HepG2 (cell line): ENCODE results near the gene KATNB1.

ENCODE experiments used
- IRF2 ChIP-seq: IDR thresholded peaks from 2 replicates; pipeline ENCODE4 v1.6.1; 2018; ENCODE audit warnings: missing genetic modification reagents, missing compliant biosample characterization
- KDM2A ChIP-seq: sonication (generic); formaldehyde crosslinking; IDR thresholded peaks from 2 replicates; pipeline ENCODE4 v1.4.0; 2020; ENCODE audit warnings: low read depth, missing genetic modification reagents, borderline replicate concordance
- MTA1 ChIP-seq: sonication (generic); formaldehyde crosslinking; IDR thresholded peaks from 2 replicates; pipeline ENCODE4 v1.4.0; 2020; ENCODE audit warnings: missing genetic modification reagents, mild to moderate bottlenecking, borderline replicate concordance
- POLR2AphosphoS5 ChIP-seq: IDR thresholded peaks from 2 replicates; pipeline ENCODE4 v1.6.1; 2012; ENCODE audit warnings: low read depth, low read length
- SP1 ChIP-seq, 2 experiments: fragments of 450-650 bp in 1 of 2; sonication (generic) in 1 of 2; formaldehyde crosslinking in 1 of 2; IDR thresholded peaks; 2 replicates each; pipeline versions ENCODE4 v1.4.0 to v1.6.1; 2016 to 2020; ENCODE audit warnings: missing genetic modification reagents in 1 of 2
- SP4 ChIP-seq: sonication (generic); formaldehyde crosslinking; IDR thresholded peaks from 2 replicates; pipeline ENCODE4 v1.8.1; 2023; ENCODE audit warnings: mild to moderate bottlenecking, missing genetic modification reagents

DNA sequence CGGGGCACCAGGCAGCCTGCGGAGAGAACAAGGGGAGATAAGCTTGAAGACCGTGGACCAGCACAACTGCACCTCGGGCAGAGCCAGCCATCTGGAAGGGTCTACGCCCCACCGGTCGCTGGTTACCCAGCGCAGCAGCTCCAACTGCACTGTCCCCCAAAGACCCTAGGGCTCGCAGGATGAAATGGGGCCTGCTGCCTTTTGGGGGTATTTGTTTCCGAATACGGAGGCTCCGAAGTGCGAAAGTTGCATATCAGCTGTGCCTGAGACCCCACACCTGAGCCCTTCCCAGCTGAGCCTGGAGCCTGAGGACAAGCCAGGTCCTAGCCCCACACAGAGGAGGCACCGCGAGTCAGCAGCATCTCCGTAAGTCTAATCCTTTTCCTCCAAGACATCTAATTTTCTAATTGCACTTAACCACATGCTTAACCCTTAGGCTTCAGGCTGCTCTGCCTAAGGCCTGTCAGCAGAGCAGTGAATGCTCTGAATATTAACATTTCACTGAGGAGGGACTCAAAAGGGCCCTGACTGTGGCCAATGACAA, 62.8 kb downstream of the KATNB1 start:
- TF ChIP-seq SP4 (CRISPR knock-in tag) = no peak
- 0 out of 2 replicates have a peak, but pooled peaks have one; percentile 7 for TF ChIP-seq IRF2 (CRISPR knock-in tag)
- TF ChIP-seq POLR2AphosphoS5 = no peak
- no peak for TF ChIP-seq MTA1 (CRISPR knock-in tag)
- TF ChIP-seq KDM2A (CRISPR knock-in tag) = no peak
- no peak for TF ChIP-seq SP1 (IDR thresholded peaks at IDR 0.05)
- no peak for TF ChIP-seq SP1 (CRISPR knock-in tag; IDR thresholded peaks at IDR 0.05)
